Endothelial cell of umbilical vein (primary cell): Measurements from ENCODE around the gene LMBRD1. TPM values are rescaled to one million over a fixed set of nuclear protein-coding genes. Genes with fewer than 3 reads are reported as not detected.

ENCODE experiments used
- BruUV-seq: library from RNA; stranded (reverse); fragments of 400-500 nt; replicated peaks from 2 replicates; lab custom pipeline; 2021; lab: Mats Ljungman, UMichigan
- CTCF ChIA-PET: fragments of 300-600, 350-600 bp; sonication (Branson Sonifier 250); formaldehyde crosslinking; loops from one replicate; lab custom pipeline; 2021; ENCODE audit warnings: antibody characterized with exemption, inconsistent platforms; lab: Charles Lee
- POLR2A ChIA-PET: fragments of 300-600, 350-600 bp; sonication (Branson Sonifier 250); formaldehyde crosslinking; loops from one replicate; lab custom pipeline; 2021; ENCODE audit warnings: antibody characterized with exemption, inconsistent platforms; lab: Charles Lee
- DNase-seq: peaks from one replicate; pipeline ENCODE4 v3.0.0-alpha.2; 2011; ENCODE audit warnings: low read depth, low spot score
- FAIRE-seq: peaks from 2 replicates; lab custom pipeline; 2011; peaks lifted over from hg19 to GRCh38; lab: Jason Lieb, UNC
- H2AFZ ChIP-seq: 2 replicates; pipeline ENCODE4 v1.6.0; 2012; ENCODE audit warnings: low read depth, low read length, control low read depth, inconsistent platforms
- H3K27ac ChIP-seq: 2 replicates; pipeline ENCODE4 v1.5.1; 2011; ENCODE audit warnings: low read depth, mild to moderate bottlenecking, control low read depth, low read length, moderate library complexity; ENCODE audit not compliant: insufficient read depth
- H3K27me3 ChIP-seq, 2 experiments: 2 replicates each; pipeline versions ENCODE4 v1.6.0 to v1.6.1; 2011; ENCODE audit warnings: low read length in 2 of 2, mixed read lengths in 1 of 2; ENCODE audit not compliant: control insufficient read depth in 2 of 2, insufficient read depth in 2 of 2
- H3K36me3 ChIP-seq, 2 experiments: 2 replicates in 1 of 2; 3 replicates in 1 of 2; pipeline ENCODE4 v1.5.1; 2011; ENCODE audit warnings: low read length in 2 of 2, mild to moderate bottlenecking in 1 of 2, moderate library complexity in 1 of 2; ENCODE audit not compliant: control insufficient read depth in 2 of 2, insufficient read depth in 2 of 2; ENCODE audit errors: extremely low read depth in 1 of 2
- H3K4me1 ChIP-seq: 3 replicates; pipeline ENCODE4 v1.5.1; 2011; ENCODE audit warnings: mild to moderate bottlenecking, low read length; ENCODE audit not compliant: control insufficient read depth, insufficient read depth; ENCODE audit errors: extremely low read depth
- H3K4me2 ChIP-seq: 2 replicates; pipeline ENCODE4 v1.6.1; 2011; ENCODE audit warnings: low read length, control low read depth, mixed read lengths; ENCODE audit not compliant: insufficient read depth
- H3K4me3 ChIP-seq, 3 experiments: fragments of 200-600 bp in 1 of 3; sonication (generic), shearing (Covaris generic) in 1 of 3; replicated peaks in 1 of 3; 2 replicates each; pipeline ENCODE4 v1.5.1; 2011 to 2016; ENCODE audit warnings: control low read depth in 3 of 3, low read length in 3 of 3, mild to moderate bottlenecking in 2 of 3, inconsistent platforms in 1 of 3, low read depth in 1 of 3, moderate library complexity in 1 of 3; ENCODE audit not compliant: insufficient read depth in 1 of 3
- H3K79me2 ChIP-seq: 2 replicates; pipeline ENCODE4 v1.6.0; 2012; ENCODE audit warnings: low read length, inconsistent platforms; ENCODE audit not compliant: control insufficient read depth, insufficient read depth
- H3K9ac ChIP-seq: replicated peaks from 2 replicates; pipeline ENCODE3; 2011; ENCODE audit warnings: low read length, control low read depth; ENCODE audit not compliant: insufficient read depth; ENCODE audit errors: extremely low read depth
- H3K9me1 ChIP-seq: replicated peaks from 3 replicates; pipeline ENCODE4 v1.6.0; 2011; ENCODE audit warnings: mild to moderate bottlenecking, low read length; ENCODE audit not compliant: control insufficient read depth, insufficient read depth; ENCODE audit errors: extremely low read depth
- H3K9me3 ChIP-seq: replicated peaks from 2 replicates; pipeline ENCODE4 v1.5.1; 2012; ENCODE audit warnings: low read length, inconsistent platforms; ENCODE audit not compliant: control insufficient read depth, insufficient read depth
- H4K20me1 ChIP-seq: replicated peaks from 2 replicates; pipeline ENCODE3; 2011; ENCODE audit warnings: mild to moderate bottlenecking, low read length; ENCODE audit not compliant: control insufficient read depth, insufficient read depth; ENCODE audit errors: extremely low read depth
- EZH2 ChIP-seq: IDR thresholded peaks from 2 replicates; pipeline ENCODE4 v1.6.1; 2012; ENCODE audit warnings: borderline replicate concordance, low read depth, mild to moderate bottlenecking, moderate library complexity, low read length, inconsistent platforms; ENCODE audit not compliant: severe bottlenecking
- MYC ChIP-seq: IDR thresholded peaks from one replicate; pipeline ENCODE4 v1.6.1; 2011; ENCODE audit warnings: mild to moderate bottlenecking, low read depth, low read length
- POLR2A ChIP-seq: IDR thresholded peaks from 2 replicates; pipeline ENCODE4 v1.6.1; 2012; ENCODE audit warnings: low read depth, mild to moderate bottlenecking, control low read depth, low read length
- POLR2AphosphoS5 ChIP-seq: IDR thresholded peaks from 2 replicates; pipeline ENCODE4 v1.6.1; 2012; ENCODE audit warnings: low read depth, mild to moderate bottlenecking, control low read depth, low read length, moderate library complexity; ENCODE audit not compliant: insufficient read depth
- dilution Hi-C: fragments of 300-500 bp; cut with MboI; formaldehyde crosslinking; loops from one replicate; pipeline ENCODE4 v1.15.0; 2019; ENCODE audit warnings: low sequenced_read_pairs; ENCODE audit not compliant: extremely low pct_ligation_motif_present
- intact Hi-C: fragments of 100-400 bp; cut with micrococcal nuclease; formaldehyde crosslinking; loops from one replicate; pipeline ENCODE4 v1.10.0; 2022
- polyA plus RNA-seq, 4 experiments: library from polyadenylated mRNA; depleted of rRNA in 3 of 4; stranded (reverse) in 3 of 4; unstranded in 1 of 4; fragments of >200 nt; gene quantifications; 2 replicates each; pipeline versions ENCODE4 v1.2.1 to v1.2.3, GENCODE V29; 2011 to 2012; ENCODE audit warnings: missing spikeins in 1 of 4
- total RNA-seq: library from RNA; stranded (reverse); gene quantifications from 2 replicates; pipeline ENCODE4 v1.2.3, GENCODE V29; 2021
- TF ChIP-seq, protein P1 (sequence below): IDR thresholded peaks from 2 replicates; pipeline ENCODE4 v1.6.1; 2011; ENCODE audit not compliant: insufficient read depth, insufficient read length
- TF ChIP-seq, protein P2 (sequence below), 2 donors: IDR thresholded peaks; 1 replicate in 1 of 2; 2 replicates in 1 of 2; pipeline ENCODE4 v1.5.1; 2011; ENCODE audit warnings: low read length in 2 of 2, mild to moderate bottlenecking in 2 of 2, moderate library complexity in 2 of 2, control low read depth in 1 of 2, inconsistent platforms in 1 of 2, low read depth in 1 of 2; ENCODE audit not compliant: insufficient read depth in 1 of 2; ENCODE audit errors: extremely low read depth in 1 of 2

Gene LMBRD1
- total and polyA plus RNA-seq, 2 donors (not counting 3 experiments of a cell fraction or from before 2014, with no cell fraction given): 9.8 to 14.6 TPM

DNA sequence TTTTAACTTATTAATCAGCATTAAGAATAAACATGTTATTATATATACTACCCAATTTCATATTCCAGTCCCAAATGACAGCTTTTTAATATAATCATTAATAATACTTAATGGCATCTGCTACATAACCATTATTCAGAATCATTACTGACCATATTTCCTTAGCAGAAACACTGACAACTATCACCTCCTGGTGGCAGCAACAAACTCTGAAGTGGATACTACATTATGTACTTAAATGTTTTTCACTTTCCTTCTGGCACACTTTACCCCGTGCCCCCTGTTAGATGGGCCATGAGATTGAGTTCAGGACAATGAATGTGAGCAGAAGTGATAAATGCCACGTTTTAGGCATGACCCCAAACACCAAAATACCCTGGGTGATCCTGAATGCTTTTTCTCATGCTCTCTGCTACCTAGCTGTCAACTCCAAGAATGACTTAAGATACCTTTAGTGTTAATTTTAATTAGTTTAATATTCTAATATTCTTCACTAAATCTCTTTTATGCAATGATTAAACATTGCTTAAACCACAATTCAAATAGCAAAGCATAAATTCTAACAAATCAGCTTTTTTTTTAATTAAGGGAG is 77.1 kb downstream of the LMBRD1 start:
- no peaks in the 10 kb centered on the region for H3K4me1 ChIP-seq
- no peak overlapping the region for H3K9ac ChIP-seq
- ChIA-PET POLR2A (no interaction called here), CTCF (interaction anchor here (1.0 to 1.3 kb wide), 2 partner anchors 10 to 744 kb away, joined by 4 read pairs; no protein-coding TSS in a partner anchor)
- no peak overlapping the region for H3K27ac ChIP-seq
- FAIRE-seq (no peak), DNase-seq (peak; percentile 46)
- dilution Hi-C loops: no loop called here
- no TSS peak for BruUV-seq
- no peaks in the 10 kb centered on the region for H4K20me1 ChIP-seq
- no peak overlapping the region for H2AFZ ChIP-seq
- intact Hi-C loops: loop anchor here (5.0 kb wide), 1 partner anchor 842 kb away; no protein-coding TSS in a partner anchor
- no peak for TF ChIP-seq MYC
- TF ChIP-seq EZH2: no peak
- TF ChIP-seq, protein P1, sequence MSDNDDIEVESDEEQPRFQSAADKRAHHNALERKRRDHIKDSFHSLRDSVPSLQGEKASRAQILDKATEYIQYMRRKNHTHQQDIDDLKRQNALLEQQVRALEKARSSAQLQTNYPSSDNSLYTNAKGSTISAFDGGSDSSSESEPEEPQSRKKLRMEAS: no peak
- TF ChIP-seq, protein P2, sequence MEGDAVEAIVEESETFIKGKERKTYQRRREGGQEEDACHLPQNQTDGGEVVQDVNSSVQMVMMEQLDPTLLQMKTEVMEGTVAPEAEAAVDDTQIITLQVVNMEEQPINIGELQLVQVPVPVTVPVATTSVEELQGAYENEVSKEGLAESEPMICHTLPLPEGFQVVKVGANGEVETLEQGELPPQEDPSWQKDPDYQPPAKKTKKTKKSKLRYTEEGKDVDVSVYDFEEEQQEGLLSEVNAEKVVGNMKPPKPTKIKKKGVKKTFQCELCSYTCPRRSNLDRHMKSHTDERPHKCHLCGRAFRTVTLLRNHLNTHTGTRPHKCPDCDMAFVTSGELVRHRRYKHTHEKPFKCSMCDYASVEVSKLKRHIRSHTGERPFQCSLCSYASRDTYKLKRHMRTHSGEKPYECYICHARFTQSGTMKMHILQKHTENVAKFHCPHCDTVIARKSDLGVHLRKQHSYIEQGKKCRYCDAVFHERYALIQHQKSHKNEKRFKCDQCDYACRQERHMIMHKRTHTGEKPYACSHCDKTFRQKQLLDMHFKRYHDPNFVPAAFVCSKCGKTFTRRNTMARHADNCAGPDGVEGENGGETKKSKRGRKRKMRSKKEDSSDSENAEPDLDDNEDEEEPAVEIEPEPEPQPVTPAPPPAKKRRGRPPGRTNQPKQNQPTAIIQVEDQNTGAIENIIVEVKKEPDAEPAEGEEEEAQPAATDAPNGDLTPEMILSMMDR (IDR thresholded peaks at IDR 0.05; ENCODE audit: extremely low read depth in 1 of 2, insufficient read depth in 1 of 2, low read depth in 1 of 2, low read length in 2 of 2): peak in 1 of 2 donors; percentile 8
- TF ChIP-seq POLR2A: no peak
- no peak for TF ChIP-seq POLR2AphosphoS5
- no peaks in the 10 kb centered on the region for H3K9me3 ChIP-seq
- no peak overlapping the region for H3K4me3 ChIP-seq
- H3K27me3 ChIP-seq: no peaks in the 10 kb centered on the region
- H3K9me1 ChIP-seq: no peaks in the 10 kb centered on the region
- no peaks in the 10 kb centered on the region for H3K79me2 ChIP-seq
- H3K36me3 ChIP-seq: no peaks in the 10 kb centered on the region
- no peak overlapping the region for H3K4me2 ChIP-seq
